Upper lobe of right lung (tissue), 1 donor: ENCODE data around the gene FASTKD1. TPM values are rescaled to one million over a fixed set of nuclear protein-coding genes. Genes with fewer than 3 reads are reported as not detected.
"Not testable (repeated sequence)": the region's sequence is repeated elsewhere in the genome, so short reads cannot be mapped to it uniquely, and the experiment has no call there.

Experiments used
- ATAC-seq: fragments of 200-7000 bp; cut with Tn5 transposase; one replicate; pipeline ENCODE4 v1.9.1; 2020; ENCODE audit warnings: mild to moderate bottlenecking, moderate library complexity
- DNase-seq: peaks from one replicate; pipeline ENCODE4 v3.0.0-alpha.2; 2020
- H3K27ac ChIP-seq: fragments of 200-600 bp; one replicate; pipeline ENCODE4 v1.8.0; 2022
- H3K27me3 ChIP-seq: fragments of 200-600 bp; one replicate; pipeline ENCODE4 v1.8.0; 2022; ENCODE audit warnings: mild to moderate bottlenecking
- H3K36me3 ChIP-seq: fragments of 200-600 bp; one replicate; pipeline ENCODE4 v1.8.0; 2022
- H3K4me1 ChIP-seq: fragments of 200-600 bp; one replicate; pipeline ENCODE4 v1.8.0; 2022
- H3K4me3 ChIP-seq: fragments of 200-600 bp; one replicate; pipeline ENCODE4 v1.8.0; 2022; ENCODE audit warnings: mild to moderate bottlenecking
- H3K9me3 ChIP-seq: fragments of 200-600 bp; one replicate; pipeline ENCODE4 v1.8.0; 2022
- intact Hi-C: fragments of 100-400 bp; cut with DNase I; formaldehyde crosslinking; loops from one replicate; pipeline ENCODE4 v1.11.0; 2022
- total RNA-seq: library from RNA; stranded (reverse); fragmentation: NEBNext Ultra II Directional; extraction: Animal tissue kit (Norgen Biotek cat#: 25700); gene quantifications from one replicate; pipeline ENCODE4 v1.2.1, GENCODE V29; 2021
- TF ChIP-seq, protein P1 (sequence below): fragments of 200-600 bp; IDR thresholded peaks from one replicate; pipeline ENCODE4 v1.8.0; 2022; ENCODE audit warnings: antibody characterized with exemption
- donor health status: DM: no; HTN: yes; CAD: no; lungs with severe emphysema.

Gene FASTKD1
- total RNA-seq, 1 donor from 2014 or later, result 31.2 TPM

GRCh38 chr2:169572821-169573159, 875 bp downstream of the FASTKD1 start:
- Histone ChIP-seq H3K4me1 (peaks cover 17% of the 10 kb centered on the region), H3K27ac (no peak overlapping the region), H3K27me3 (no peaks in the 10 kb centered on the region), H3K9me3 (no peaks in the 10 kb centered on the region), H3K36me3 (peaks cover 10% of the 10 kb centered on the region), H3K4me3 (peak overlapping the region; percentile 81)
- TF ChIP-seq, protein P1, sequence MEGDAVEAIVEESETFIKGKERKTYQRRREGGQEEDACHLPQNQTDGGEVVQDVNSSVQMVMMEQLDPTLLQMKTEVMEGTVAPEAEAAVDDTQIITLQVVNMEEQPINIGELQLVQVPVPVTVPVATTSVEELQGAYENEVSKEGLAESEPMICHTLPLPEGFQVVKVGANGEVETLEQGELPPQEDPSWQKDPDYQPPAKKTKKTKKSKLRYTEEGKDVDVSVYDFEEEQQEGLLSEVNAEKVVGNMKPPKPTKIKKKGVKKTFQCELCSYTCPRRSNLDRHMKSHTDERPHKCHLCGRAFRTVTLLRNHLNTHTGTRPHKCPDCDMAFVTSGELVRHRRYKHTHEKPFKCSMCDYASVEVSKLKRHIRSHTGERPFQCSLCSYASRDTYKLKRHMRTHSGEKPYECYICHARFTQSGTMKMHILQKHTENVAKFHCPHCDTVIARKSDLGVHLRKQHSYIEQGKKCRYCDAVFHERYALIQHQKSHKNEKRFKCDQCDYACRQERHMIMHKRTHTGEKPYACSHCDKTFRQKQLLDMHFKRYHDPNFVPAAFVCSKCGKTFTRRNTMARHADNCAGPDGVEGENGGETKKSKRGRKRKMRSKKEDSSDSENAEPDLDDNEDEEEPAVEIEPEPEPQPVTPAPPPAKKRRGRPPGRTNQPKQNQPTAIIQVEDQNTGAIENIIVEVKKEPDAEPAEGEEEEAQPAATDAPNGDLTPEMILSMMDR, result no peak
- no peak for DNase-seq
- intact Hi-C loops, result no loop called here
- ATAC-seq, result no peak

GRCh38 chr2:169572189-169572588, 1.5 kb downstream of the FASTKD1 start:
- TF ChIP-seq, protein P1, result no peak
- H3K9me3 ChIP-seq, result no peaks in the 10 kb centered on the region
- ATAC-seq, result no peak
- H3K4me3 ChIP-seq, result no peak overlapping the region
- no peak for DNase-seq
- peaks cover 10% of the 10 kb centered on the region for H3K36me3 ChIP-seq
- intact Hi-C loops, result no loop called here
- no peaks in the 10 kb centered on the region for H3K27me3 ChIP-seq
- H3K27ac ChIP-seq, result no peak overlapping the region
- H3K4me1 ChIP-seq, result peaks cover 17% of the 10 kb centered on the region

GRCh38 chr2:169571571-169571970, 2.1 kb downstream of the FASTKD1 start:
- peaks cover 17% of the 10 kb centered on the region for H3K4me1 ChIP-seq
- ATAC-seq, result no peak
- no peak overlapping the region for H3K27ac ChIP-seq
- no peaks in the 10 kb centered on the region for H3K27me3 ChIP-seq
- intact Hi-C loops, result no loop called here
- no peak overlapping the region for H3K4me3 ChIP-seq
- no peaks in the 10 kb centered on the region for H3K9me3 ChIP-seq
- TF ChIP-seq, protein P1, result no peak
- H3K36me3 ChIP-seq, result peaks cover 10% of the 10 kb centered on the region
- DNase-seq, result no peak

- H3K27me3 ChIP-seq, intact Hi-C loops, H3K9me3 ChIP-seq, DNase-seq, ATAC-seq, H3K4me3 ChIP-seq, H3K27ac ChIP-seq: not testable (repeated sequence)
- Histone ChIP-seq H3K36me3 (peaks cover 13% of the 10 kb centered on the region), H3K4me1 (peaks cover 17% of the 10 kb centered on the region)
These were observed 2.9 kb downstream of the FASTKD1 start for GRCh38 chr2:169570752-169571151.

- H3K36me3 ChIP-seq, result peaks cover 16% of the 10 kb centered on the region
- no peaks in the 10 kb centered on the region for H3K27me3 ChIP-seq
- no peak for DNase-seq
- H3K9me3 ChIP-seq, result no peaks in the 10 kb centered on the region
- intact Hi-C loops, result no loop called here
- H3K27ac ChIP-seq, result no peak overlapping the region
- peaks cover 17% of the 10 kb centered on the region for H3K4me1 ChIP-seq
- no peak for ATAC-seq
- H3K4me3 ChIP-seq, result no peak overlapping the region
- TF ChIP-seq, protein P1, result no peak
These were observed 3.7 kb downstream of the FASTKD1 start for GRCh38 chr2:169569948-169570347.

DNA sequence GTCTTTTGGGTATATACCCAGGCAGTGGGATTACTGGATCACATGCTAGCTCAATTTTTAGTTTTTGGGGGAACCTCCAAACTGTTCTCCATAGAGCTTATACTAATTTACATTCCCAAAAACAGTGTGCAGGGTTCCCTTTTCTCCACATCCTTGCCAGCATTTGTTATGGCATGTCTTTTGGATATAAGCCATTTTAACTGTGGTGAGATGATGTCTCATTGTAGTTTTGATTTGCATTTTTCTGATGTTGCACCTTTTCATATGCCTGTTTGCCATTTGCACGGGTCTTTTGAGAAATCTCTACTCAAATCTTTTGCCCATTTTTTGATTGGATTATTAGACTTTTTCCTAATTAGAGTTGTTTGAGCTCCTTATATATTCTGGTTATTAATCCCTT, 8.0 kb downstream of the FASTKD1 start:
- DNase-seq (no peak), ATAC-seq (no peak)
- intact Hi-C loops, result no loop called here
- Histone ChIP-seq H3K4me1 (no peaks in the 10 kb centered on the region), H3K36me3 (peaks cover 21% of the 10 kb centered on the region), H3K27ac (no peak overlapping the region), H3K9me3 (no peaks in the 10 kb centered on the region), H3K4me3 (no peak overlapping the region), H3K27me3 (no peaks in the 10 kb centered on the region)
- TF ChIP-seq, protein P1, result no peak
